Endothelial cell of umbilical vein (primary cell): ENCODE measurements around the gene ARFGAP3. TPM values are rescaled to one million over a fixed set of nuclear protein-coding genes. Genes with fewer than 3 reads are reported as not detected.
"Not testable (repeated sequence)": the region's sequence is repeated elsewhere in the genome, so short reads cannot be mapped to it uniquely, and the experiment has no call there.

Experiments used
- BruUV-seq: library from RNA; stranded (reverse); fragments of 400-500 nt; replicated peaks from 2 replicates; lab custom pipeline; 2021; lab: Mats Ljungman, UMichigan
- CTCF ChIA-PET: fragments of 300-600, 350-600 bp; sonication (Branson Sonifier 250); formaldehyde crosslinking; loops from one replicate; lab custom pipeline; 2021; ENCODE audit warnings: antibody characterized with exemption, inconsistent platforms; lab: Charles Lee
- POLR2A ChIA-PET: fragments of 300-600, 350-600 bp; sonication (Branson Sonifier 250); formaldehyde crosslinking; loops from one replicate; lab custom pipeline; 2021; ENCODE audit warnings: antibody characterized with exemption, inconsistent platforms; lab: Charles Lee
- DNase-seq: peaks from one replicate; pipeline ENCODE4 v3.0.0-alpha.2; 2011; ENCODE audit warnings: low read depth, low spot score
- FAIRE-seq: peaks from 2 replicates; lab custom pipeline; 2011; peaks lifted over from hg19 to GRCh38; lab: Jason Lieb, UNC
- H2AFZ ChIP-seq: 2 replicates; pipeline ENCODE4 v1.6.0; 2012; ENCODE audit warnings: low read depth, low read length, control low read depth, inconsistent platforms
- H3K27ac ChIP-seq: 2 replicates; pipeline ENCODE4 v1.5.1; 2011; ENCODE audit warnings: low read depth, mild to moderate bottlenecking, control low read depth, low read length, moderate library complexity; ENCODE audit not compliant: insufficient read depth
- H3K27me3 ChIP-seq, 2 experiments: 2 replicates each; pipeline versions ENCODE4 v1.6.0 to v1.6.1; 2011; ENCODE audit warnings: low read length in 2 of 2, mixed read lengths in 1 of 2; ENCODE audit not compliant: control insufficient read depth in 2 of 2, insufficient read depth in 2 of 2
- H3K36me3 ChIP-seq, 2 experiments: 2 replicates in 1 of 2; 3 replicates in 1 of 2; pipeline ENCODE4 v1.5.1; 2011; ENCODE audit warnings: low read length in 2 of 2, mild to moderate bottlenecking in 1 of 2, moderate library complexity in 1 of 2; ENCODE audit not compliant: control insufficient read depth in 2 of 2, insufficient read depth in 2 of 2; ENCODE audit errors: extremely low read depth in 1 of 2
- H3K4me1 ChIP-seq: 3 replicates; pipeline ENCODE4 v1.5.1; 2011; ENCODE audit warnings: mild to moderate bottlenecking, low read length; ENCODE audit not compliant: control insufficient read depth, insufficient read depth; ENCODE audit errors: extremely low read depth
- H3K4me2 ChIP-seq: 2 replicates; pipeline ENCODE4 v1.6.1; 2011; ENCODE audit warnings: low read length, control low read depth, mixed read lengths; ENCODE audit not compliant: insufficient read depth
- H3K4me3 ChIP-seq, 3 experiments: fragments of 200-600 bp in 1 of 3; sonication (generic), shearing (Covaris generic) in 1 of 3; replicated peaks in 1 of 3; 2 replicates each; pipeline ENCODE4 v1.5.1; 2011 to 2016; ENCODE audit warnings: control low read depth in 3 of 3, low read length in 3 of 3, mild to moderate bottlenecking in 2 of 3, inconsistent platforms in 1 of 3, low read depth in 1 of 3, moderate library complexity in 1 of 3; ENCODE audit not compliant: insufficient read depth in 1 of 3
- H3K79me2 ChIP-seq: 2 replicates; pipeline ENCODE4 v1.6.0; 2012; ENCODE audit warnings: low read length, inconsistent platforms; ENCODE audit not compliant: control insufficient read depth, insufficient read depth
- H3K9ac ChIP-seq: replicated peaks from 2 replicates; pipeline ENCODE3; 2011; ENCODE audit warnings: low read length, control low read depth; ENCODE audit not compliant: insufficient read depth; ENCODE audit errors: extremely low read depth
- H3K9me1 ChIP-seq: replicated peaks from 3 replicates; pipeline ENCODE4 v1.6.0; 2011; ENCODE audit warnings: mild to moderate bottlenecking, low read length; ENCODE audit not compliant: control insufficient read depth, insufficient read depth; ENCODE audit errors: extremely low read depth
- H3K9me3 ChIP-seq: replicated peaks from 2 replicates; pipeline ENCODE4 v1.5.1; 2012; ENCODE audit warnings: low read length, inconsistent platforms; ENCODE audit not compliant: control insufficient read depth, insufficient read depth
- H4K20me1 ChIP-seq: replicated peaks from 2 replicates; pipeline ENCODE3; 2011; ENCODE audit warnings: mild to moderate bottlenecking, low read length; ENCODE audit not compliant: control insufficient read depth, insufficient read depth; ENCODE audit errors: extremely low read depth
- CTCF ChIP-seq, 2 donors: IDR thresholded peaks; 1 replicate in 1 of 2; 2 replicates in 1 of 2; pipeline ENCODE4 v1.5.1; 2011; ENCODE audit warnings: low read length in 2 of 2, mild to moderate bottlenecking in 2 of 2, moderate library complexity in 2 of 2, control low read depth in 1 of 2, inconsistent platforms in 1 of 2, low read depth in 1 of 2; ENCODE audit not compliant: insufficient read depth in 1 of 2; ENCODE audit errors: extremely low read depth in 1 of 2
- EZH2 ChIP-seq: IDR thresholded peaks from 2 replicates; pipeline ENCODE4 v1.6.1; 2012; ENCODE audit warnings: borderline replicate concordance, low read depth, mild to moderate bottlenecking, moderate library complexity, low read length, inconsistent platforms; ENCODE audit not compliant: severe bottlenecking
- FOS ChIP-seq: IDR thresholded peaks from 2 replicates; pipeline ENCODE4 v1.6.1; 2011; ENCODE audit warnings: mild to moderate bottlenecking, low read length, moderate library complexity, borderline replicate concordance; ENCODE audit not compliant: insufficient read depth
- GATA2 ChIP-seq: IDR thresholded peaks from 2 replicates; pipeline ENCODE4 v1.7.0; 2011; ENCODE audit warnings: low read depth, mild to moderate bottlenecking, moderate library complexity, mixed read lengths, low read length; ENCODE audit not compliant: insufficient read length, insufficient read depth
- JUN ChIP-seq: IDR thresholded peaks from 2 replicates; pipeline ENCODE4 v1.6.1; 2011; ENCODE audit warnings: borderline replicate concordance, low read depth; ENCODE audit not compliant: insufficient read length, insufficient read depth
- MAX ChIP-seq: IDR thresholded peaks from 2 replicates; pipeline ENCODE4 v1.6.1; 2011; ENCODE audit not compliant: insufficient read depth, insufficient read length
- MYC ChIP-seq: IDR thresholded peaks from one replicate; pipeline ENCODE4 v1.6.1; 2011; ENCODE audit warnings: mild to moderate bottlenecking, low read depth, low read length
- POLR2A ChIP-seq: IDR thresholded peaks from 2 replicates; pipeline ENCODE4 v1.6.1; 2012; ENCODE audit warnings: low read depth, mild to moderate bottlenecking, control low read depth, low read length
- POLR2AphosphoS5 ChIP-seq: IDR thresholded peaks from 2 replicates; pipeline ENCODE4 v1.6.1; 2012; ENCODE audit warnings: low read depth, mild to moderate bottlenecking, control low read depth, low read length, moderate library complexity; ENCODE audit not compliant: insufficient read depth
- dilution Hi-C: fragments of 300-500 bp; cut with MboI; formaldehyde crosslinking; loops from one replicate; pipeline ENCODE4 v1.15.0; 2019; ENCODE audit warnings: low sequenced_read_pairs; ENCODE audit not compliant: extremely low pct_ligation_motif_present
- intact Hi-C: fragments of 100-400 bp; cut with micrococcal nuclease; formaldehyde crosslinking; loops from one replicate; pipeline ENCODE4 v1.10.0; 2022
- polyA plus RNA-seq, 4 experiments: library from polyadenylated mRNA; depleted of rRNA in 3 of 4; stranded (reverse) in 3 of 4; unstranded in 1 of 4; fragments of >200 nt; gene quantifications; 2 replicates each; pipeline versions ENCODE4 v1.2.1 to v1.2.3, GENCODE V29; 2011 to 2012; ENCODE audit warnings: missing spikeins in 1 of 4
- total RNA-seq: library from RNA; stranded (reverse); gene quantifications from 2 replicates; pipeline ENCODE4 v1.2.3, GENCODE V29; 2021

ARFGAP3 gene
- total and polyA plus RNA-seq, 2 donors (not counting 3 experiments of a cell fraction or from before 2014, with no cell fraction given): 29.1 to 33.4 TPM

- no peaks in the 10 kb centered on the region for H3K9me3 ChIP-seq
- DNase-seq: no peak
- no peaks in the 10 kb centered on the region for H3K27me3 ChIP-seq
- dilution Hi-C loops (no loop called here), intact Hi-C loops (no loop called here)
- H3K9me1 ChIP-seq: no peaks in the 10 kb centered on the region
- no peaks in the 10 kb centered on the region for H3K79me2 ChIP-seq
- H3K27ac ChIP-seq: no peak overlapping the region
- CTCF ChIA-PET: no interaction called here
- H3K4me3 ChIP-seq: no peak overlapping the region
- no peaks in the 10 kb centered on the region for H4K20me1 ChIP-seq
- no peak overlapping the region for H3K9ac ChIP-seq
- no TSS peak for BruUV-seq
- H3K4me2 ChIP-seq: no peak overlapping the region
- no peak for FAIRE-seq
- POLR2A ChIA-PET: no interaction called here
- peaks cover 12% of the 10 kb centered on the region for H3K4me1 ChIP-seq
- peak overlapping the region; percentile 20 for H2AFZ ChIP-seq
- no peaks in the 10 kb centered on the region for H3K36me3 ChIP-seq
- no peak for TF ChIP-seq POLR2A
- TF ChIP-seq MAX: no peak
- TF ChIP-seq MYC: no peak
- no peak for TF ChIP-seq CTCF (IDR thresholded peaks at IDR 0.05; ENCODE audit: extremely low read depth in 1 of 2, insufficient read depth in 1 of 2, low read depth in 1 of 2, low read length in 2 of 2)
- no peak for TF ChIP-seq JUN
- TF ChIP-seq FOS: no peak
- TF ChIP-seq GATA2: no peak
- TF ChIP-seq EZH2: no peak
- no peak for TF ChIP-seq POLR2AphosphoS5
These were observed 104.8 kb downstream of the ARFGAP3 start for GRCh38 chr22:42752230-42752746.

GRCh38 chr22:42750421-42750820, 106.7 kb downstream of the ARFGAP3 start:
- BruUV-seq, FAIRE-seq: not testable (repeated sequence)

More at GRCh38 chr22:42750421-42750820, 106.7 kb downstream of the ARFGAP3 start:
- H3K4me3 ChIP-seq, H3K4me1 ChIP-seq, H3K79me2 ChIP-seq, CTCF ChIA-PET, H3K9me3 ChIP-seq, H3K27me3 ChIP-seq, DNase-seq, H2AFZ ChIP-seq, H3K36me3 ChIP-seq, H3K4me2 ChIP-seq, H3K9ac ChIP-seq, H3K9me1 ChIP-seq, dilution Hi-C loops, intact Hi-C loops, H3K27ac ChIP-seq, POLR2A ChIA-PET, H4K20me1 ChIP-seq: not testable (repeated sequence)
